Adrenal gland (tissue), 12 donors: Measurements from ENCODE around the gene INHBC. TPM values are rescaled to one million over a fixed set of nuclear protein-coding genes. Genes with fewer than 3 reads are reported as not detected.
"Not testable (repeated sequence)": the region's sequence is repeated elsewhere in the genome, so short reads cannot be mapped to it uniquely, and the experiment has no call there.

ENCODE experiments used
- DNase-seq, 7 donors: peaks; one replicate each; pipeline ENCODE4 v3.0.0-alpha.2; 2019 to 2020
- H3K27ac ChIP-seq, 5 donors: fragments of 200-600 bp; sonication (generic) in 4 of 5; 1 replicate in 3 of 5; 2 replicates in 2 of 5; pipeline versions ENCODE4 v1.5.1 to v1.8.0; 2016 to 2020; ENCODE audit warnings: mild to moderate bottlenecking in 1 of 5
- H3K27me3 ChIP-seq: fragments of 200-600 bp; 2 replicates; pipeline ENCODE4 v1.8.0; 2021
- H3K36me3 ChIP-seq, 2 donors: fragments of 200-600 bp; replicated peaks in 1 of 2; 1 replicate in 1 of 2; 2 replicates in 1 of 2; pipeline versions ENCODE4 v1.5.1 to v1.8.0; 2018 to 2022
- H3K4me1 ChIP-seq, 2 donors: fragments of 200-600 bp; replicated peaks in 1 of 2; 1 replicate in 1 of 2; 2 replicates in 1 of 2; pipeline versions ENCODE4 v1.5.1 to v1.8.0; 2018 to 2021
- H3K4me3 ChIP-seq, 4 donors: fragments of 200-600 bp; sonication (generic) in 3 of 4; one replicate each; pipeline ENCODE4 v1.5.1; 2016 to 2018
- H3K9me3 ChIP-seq, 3 donors: fragments of 200-600 bp; sonication (generic) in 1 of 3; replicated peaks in 1 of 3; 1 replicate in 2 of 3; 2 replicates in 1 of 3; pipeline versions ENCODE4 v1.5.1 to v1.8.0; 2016 to 2021
- CTCF ChIP-seq, 6 experiments: fragments of 450-650 bp in 4 of 6; fragments of 200-600 bp in 2 of 6; sonication (generic) in 1 of 6; IDR thresholded peaks; 1 replicate in 5 of 6; 2 replicates in 1 of 6; pipeline versions ENCODE4 v1.5.1 to v1.8.0; 2016 to 2021; ENCODE audit warnings: antibody characterized with exemption in 6 of 6, mild to moderate bottlenecking in 2 of 6, moderate library complexity in 1 of 6
- POLR2A ChIP-seq, 2 donors: fragments of 450-650 bp; IDR thresholded peaks; one replicate each; pipeline ENCODE4 v1.6.1; 2017; ENCODE audit warnings: antibody characterized with exemption in 2 of 2, mild to moderate bottlenecking in 2 of 2, moderate library complexity in 1 of 2
- WGBS, 4 donors: extraction: QIAGEN DNeasy Blood & Tissue Kit in 2 of 4; methylation state at CpG; one replicate each; pipeline versions ENCODE4 v1.1.5 to v1.1.7; 2013 to 2017; 5-methylcytosine and 5-hydroxymethylcytosine counted together
- intact Hi-C, 2 donors: fragments of 100-400 bp; cut with DNase I; formaldehyde crosslinking; loops; one replicate each; pipeline versions ENCODE4 v1.14.1 to v1.15.0; 2022 to 2023
- polyA plus RNA-seq, 3 donors: library from polyadenylated mRNA; stranded (reverse); fragments of 200-250 nt in 2 of 3; fragments of 350-450 nt in 1 of 3; fragmentation: Illumina TruSeq in 1 of 3; extraction: RNeasy Lipid Tissue Mini Kit (QIAGEN cat#74804) in 1 of 3; gene quantifications; one replicate each; pipeline ENCODE4 v1.2.3, GENCODE V29; 2013 to 2014
- total RNA-seq, 9 donors: library from RNA; depleted of rRNA in 4 of 9; stranded (reverse); fragments of >200 nt in 4 of 9; fragments of 120-200 nt in 1 of 9; fragmentation: NEBNext Ultra II Directional in 1 of 9; extraction: Animal tissue kit (Norgen Biotek cat#: 25700) in 1 of 9; gene quantifications; one replicate each; pipeline versions ENCODE4 v1.1.0 to v1.2.4, GENCODE V29; 2013 to 2023
- donor health status: healthy with polysubstance abuse.
- donor health status: Bipolar disorder and iron deficiency.
- donor health status: DM: yes; HTN: yes; CAD: no.
- donor health status: DM: no; HTN: no; CAD: no.
- donor health status: DM: no; HTN: no; CAD: no.
- donor health status: DM: yes; HTN: yes; CAD: no.

Gene INHBC
- total and polyA plus RNA-seq, 12 donors = not detected

GRCh38 chr12:57418255-57418654 is 16.3 kb upstream of the INHBC start:
- no peaks in the 10 kb centered on the region for H3K36me3 ChIP-seq
- WGBS, 4 donors = 53 to 62% (median 58%) methylated on average over 9 of the region's 9 CpGs

GRCh38 chr12:57419495-57419894 is 15.1 kb upstream of the INHBC start:
- H3K4me1 ChIP-seq = peaks cover 6 to 38% of the 10 kb centered on the region in 2 donors
- no peaks in the 10 kb centered on the region for H3K27me3 ChIP-seq
- H3K27ac ChIP-seq = no peak overlapping the region
- no peak for DNase-seq
- H3K36me3 ChIP-seq = no peaks in the 10 kb centered on the region
- H3K9me3 ChIP-seq = no peaks in the 10 kb centered on the region
- no peak for TF ChIP-seq POLR2A (IDR thresholded peaks at IDR 0.05)
- no peak for TF ChIP-seq CTCF (IDR thresholded peaks at IDR 0.05)
- no peak overlapping the region for H3K4me3 ChIP-seq
- 94 to 100% (median 97%) methylated on average over 2 of the region's 2 CpGs for WGBS, 4 donors
- intact Hi-C loops = no loop called here

More at GRCh38 chr12:57418255-57418654, 16.3 kb upstream of the INHBC start:
- Histone ChIP-seq H3K9me3 (no peaks in the 10 kb centered on the region), H3K27me3 (no peaks in the 10 kb centered on the region), H3K27ac (peak overlapping the region; percentile 0 to 77 (median 53)), H3K4me3 (no peak overlapping the region), H3K4me1 (peaks cover 6 to 38% of the 10 kb centered on the region in 2 donors)
- DNase-seq = peak; percentile 74 to 90 (median 79)
- intact Hi-C loops = no loop called here
- TF ChIP-seq POLR2A (IDR thresholded peaks at IDR 0.05) (no peak), CTCF (IDR thresholded peaks at IDR 0.05) (no peak)

- Histone ChIP-seq H3K4me3 (no peak overlapping the region), H3K27me3 (no peaks in the 10 kb centered on the region), H3K27ac (no peak overlapping the region), H3K9me3 (no peaks in the 10 kb centered on the region), H3K36me3 (no peaks in the 10 kb centered on the region), H3K4me1 (peaks cover 6 to 30% of the 10 kb centered on the region in 2 donors)
- intact Hi-C loops = no loop called here
- no peak for TF ChIP-seq POLR2A (IDR thresholded peaks at IDR 0.05)
- TF ChIP-seq CTCF (IDR thresholded peaks at IDR 0.05) = no peak
- 95 to 99% (median 97%) methylated on average over 5 of the region's 5 CpGs for WGBS, 4 donors
- DNase-seq = no peak
Measured at GRCh38 chr12:57420482-57420881, 14.1 kb upstream of the INHBC start.

GRCh38 chr12:57426948-57427347 is 7.6 kb upstream of the INHBC start:
- H3K9me3 ChIP-seq, H3K27ac ChIP-seq, intact Hi-C loops, H3K4me1 ChIP-seq, H3K4me3 ChIP-seq, H3K27me3 ChIP-seq, H3K36me3 ChIP-seq: not testable (repeated sequence)
- peak in 1 of 7 donors; percentile 23 for DNase-seq
- 88 to 93% (median 92%) methylated on average over 10 of the region's 10 CpGs for WGBS, 4 donors

GRCh38 chr12:57428965-57429364 is 5.6 kb upstream of the INHBC start:
- Histone ChIP-seq H3K9me3 (no peaks in the 10 kb centered on the region), H3K4me3 (no peak overlapping the region), H3K36me3 (no peaks in the 10 kb centered on the region), H3K4me1 (peaks cover 6 to 8% of the 10 kb centered on the region in 2 donors), H3K27ac (peak overlapping the region in 2 of 5 donors; percentile 93 to 99), H3K27me3 (no peaks in the 10 kb centered on the region)
- 72 to 92% (median 86%) methylated on average over 6 of the region's 6 CpGs for WGBS, 4 donors
- DNase-seq = peak in 1 of 7 donors; percentile 45
- intact Hi-C loops = no loop called here
- TF ChIP-seq CTCF (IDR thresholded peaks at IDR 0.05) (no peak), POLR2A (IDR thresholded peaks at IDR 0.05) (no peak)
